Esophagus (tissue), 2 donors: ENCODE results near the gene MAML2. TPM values are rescaled to one million over a fixed set of nuclear protein-coding genes. Genes with fewer than 3 reads are reported as not detected.

Experiments used
- H3K27ac ChIP-seq, 2 donors: one replicate each; pipeline ENCODE4 v1.5.1; 2013; ENCODE audit warnings: low read depth in 2 of 2, mild to moderate bottlenecking in 2 of 2, inconsistent platforms in 1 of 2, low read length in 1 of 2, moderate library complexity in 1 of 2
- H3K27me3 ChIP-seq, 2 donors: one replicate each; pipeline ENCODE4 v1.6.1; 2013; ENCODE audit warnings: low read length in 2 of 2, control low read depth in 1 of 2, mild to moderate bottlenecking in 1 of 2; ENCODE audit not compliant: insufficient read depth in 2 of 2, control insufficient read depth in 1 of 2
- H3K36me3 ChIP-seq, 2 donors: one replicate each; pipeline ENCODE4 v1.6.1; 2013; ENCODE audit warnings: low read length in 1 of 2; ENCODE audit not compliant: control insufficient read depth in 2 of 2, insufficient read depth in 2 of 2
- H3K4me1 ChIP-seq, 2 donors: one replicate each; pipeline ENCODE4 v1.6.1; 2013; ENCODE audit warnings: low read length in 1 of 2; ENCODE audit not compliant: control insufficient read depth in 2 of 2, insufficient read depth in 2 of 2
- H3K4me3 ChIP-seq, 2 donors: one replicate each; pipeline ENCODE4 v1.5.1; 2013; ENCODE audit warnings: low read length in 2 of 2, mild to moderate bottlenecking in 2 of 2, low read depth in 1 of 2, moderate library complexity in 1 of 2
- H3K9me3 ChIP-seq, 2 donors: one replicate each; pipeline ENCODE4 v1.6.1; 2013; ENCODE audit warnings: mild to moderate bottlenecking in 2 of 2, low read depth in 1 of 2, low read length in 1 of 2, moderate library complexity in 1 of 2; ENCODE audit not compliant: control insufficient read depth in 2 of 2, insufficient read depth in 1 of 2
- WGBS, 2 donors: extraction: QIAGEN DNeasy Blood & Tissue Kit; methylation state at CpG; one replicate each; pipeline ENCODE4 v1.1.7; 2013; 5-methylcytosine and 5-hydroxymethylcytosine counted together
- polyA plus RNA-seq, 2 donors: library from polyadenylated mRNA; stranded (reverse); fragments of 200-250 nt; gene quantifications; one replicate each; pipeline ENCODE4 v1.2.3, GENCODE V29; 2013
- donor health status: healthy with polysubstance abuse.
- donor health status: Bipolar disorder and iron deficiency.

The MAML2 gene
- polyA plus RNA-seq, 2 donors = 1.9 to 2.0 TPM

DNA sequence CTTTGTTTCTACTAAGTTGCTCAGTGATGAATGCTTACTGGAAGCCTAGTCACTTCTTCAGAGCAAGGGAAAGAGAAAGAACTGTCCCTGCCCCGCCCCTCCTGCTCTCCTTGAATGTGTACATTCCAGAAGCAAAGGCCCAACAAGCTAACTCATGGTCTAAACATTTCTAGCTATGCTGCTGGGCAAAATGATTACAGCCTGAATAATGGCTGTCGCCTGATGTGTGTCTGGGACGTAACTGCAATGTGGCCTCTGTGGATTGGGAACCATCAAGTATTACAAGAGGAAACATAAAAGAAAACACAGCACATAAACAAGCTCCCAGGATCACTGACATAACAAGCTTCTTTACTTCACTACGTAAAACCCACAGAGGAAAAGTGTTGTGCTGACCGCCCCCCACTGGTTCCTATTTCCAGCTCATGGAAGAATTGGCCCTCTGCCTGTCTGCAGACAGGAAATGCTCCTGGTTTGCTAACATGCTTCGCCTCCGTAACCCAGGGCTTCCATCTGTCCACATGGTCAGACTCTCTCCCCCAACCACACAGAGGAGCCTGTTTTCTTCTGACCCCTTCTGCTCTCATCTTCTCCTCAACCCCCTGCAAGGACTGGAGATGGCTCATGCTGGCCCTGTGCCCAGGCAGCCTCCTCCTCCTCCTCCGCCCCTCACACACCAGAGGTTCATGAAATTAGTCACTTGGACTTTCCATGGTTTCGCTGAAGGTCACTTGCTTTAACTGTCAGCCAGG is 187.2 kb downstream of the MAML2 start:
- 50 to 56% methylated on average over 9 of the region's 9 CpGs for WGBS, 2 donors
- no peak overlapping the region for H3K4me3 ChIP-seq
- H3K27ac ChIP-seq = peak overlapping the region; percentile 83 to 84
- H3K9me3 ChIP-seq = no peaks in the 10 kb centered on the region
- no peaks in the 10 kb centered on the region for H3K27me3 ChIP-seq
- no peaks in the 10 kb centered on the region for H3K36me3 ChIP-seq
- H3K4me1 ChIP-seq = peaks cover 3 to 6% of the 10 kb centered on the region in 2 donors

DNA sequence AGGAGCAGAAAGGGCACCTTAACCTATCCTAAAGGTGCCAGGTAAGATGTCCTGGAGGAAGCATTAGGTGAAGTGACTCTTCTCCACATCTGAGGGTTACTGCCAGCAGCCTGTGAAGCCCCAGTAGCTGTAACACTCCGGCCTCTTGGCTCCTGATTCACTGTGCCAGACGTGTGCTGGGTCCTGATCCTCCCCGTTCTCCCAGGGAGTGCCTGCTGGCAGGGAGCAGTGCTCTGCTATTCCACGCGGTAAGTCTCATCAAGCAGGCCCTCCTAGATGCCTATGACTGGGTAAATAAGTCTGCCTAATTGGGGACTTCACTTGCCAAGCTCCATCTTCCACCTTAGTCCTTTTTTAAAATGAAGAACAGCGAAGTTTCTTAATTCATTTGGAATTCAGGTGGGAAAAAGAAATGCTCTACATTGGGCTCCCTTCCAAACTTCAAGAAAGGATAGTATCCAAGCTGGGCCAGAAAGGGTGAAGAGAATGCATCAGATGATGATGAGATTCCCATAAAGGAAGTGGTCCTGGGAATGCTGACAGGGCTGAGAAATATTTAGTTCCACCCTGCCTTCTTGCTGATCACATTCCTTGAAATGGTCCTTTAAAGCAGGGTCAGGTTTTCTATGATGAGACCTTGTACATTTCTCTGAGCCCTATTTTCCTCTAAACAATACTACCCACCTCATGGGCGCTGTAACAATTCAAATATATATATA is 188.0 kb downstream of the MAML2 start:
- H3K27ac ChIP-seq = peak overlapping the region; percentile 71 to 72
- no peaks in the 10 kb centered on the region for H3K9me3 ChIP-seq
- WGBS, 2 donors = 58 to 64% methylated on average over 7 of the region's 7 CpGs
- no peaks in the 10 kb centered on the region for H3K36me3 ChIP-seq
- H3K27me3 ChIP-seq = no peaks in the 10 kb centered on the region
- H3K4me3 ChIP-seq = no peak overlapping the region
- peaks cover 3 to 10% of the 10 kb centered on the region in 2 donors for H3K4me1 ChIP-seq

DNA sequence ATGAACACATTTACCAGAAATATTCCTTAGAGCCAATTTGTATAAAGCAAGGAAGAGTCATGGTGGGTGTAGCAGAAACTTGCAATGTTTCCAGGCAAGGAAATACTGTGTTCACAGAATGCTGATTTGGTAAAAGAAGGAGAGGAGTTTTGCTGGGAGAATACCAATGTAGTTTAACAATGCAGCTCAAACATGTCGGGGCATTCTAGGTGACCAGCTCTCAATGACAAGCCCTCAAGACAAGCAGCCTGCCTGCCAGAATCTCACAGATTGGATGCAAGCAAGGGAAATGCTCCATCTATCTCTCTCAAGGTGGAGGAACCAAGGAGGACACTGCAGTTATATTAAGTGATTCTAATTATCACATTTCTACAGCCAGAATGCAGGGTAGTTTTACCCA is 190.4 kb downstream of the MAML2 start:
- H3K27me3 ChIP-seq = no peaks in the 10 kb centered on the region
- H3K36me3 ChIP-seq = no peaks in the 10 kb centered on the region
- no peak overlapping the region for H3K4me3 ChIP-seq
- WGBS, 2 donors = 47 to 77% methylated on average over 1 of the region's 1 CpG
- peaks cover 3 to 10% of the 10 kb centered on the region in 2 donors for H3K4me1 ChIP-seq
- no peak overlapping the region for H3K27ac ChIP-seq
- no peaks in the 10 kb centered on the region for H3K9me3 ChIP-seq

DNA sequence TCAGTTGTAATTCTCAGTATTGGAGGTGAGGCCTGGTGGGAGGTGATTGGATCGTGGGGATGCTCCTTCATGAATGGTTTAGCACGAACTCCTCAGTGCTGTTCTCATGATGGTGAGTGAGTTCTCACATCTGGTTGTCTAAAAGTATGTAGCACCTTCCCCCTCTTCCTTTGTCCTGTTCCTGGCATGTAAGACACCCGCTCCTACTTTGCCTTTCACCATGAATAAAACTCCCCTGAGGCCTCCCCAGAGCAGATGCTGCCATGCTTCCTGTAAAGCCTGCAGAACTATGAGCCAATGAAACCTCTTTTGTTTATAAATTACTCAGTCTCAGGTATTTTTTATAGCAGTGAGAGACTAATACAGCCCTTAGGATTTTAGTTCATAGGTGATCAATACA is 191.5 kb downstream of the MAML2 start:
- H3K27me3 ChIP-seq = no peaks in the 10 kb centered on the region
- WGBS, 2 donors = 86 to 89% methylated on average over 3 of the region's 3 CpGs
- no peaks in the 10 kb centered on the region for H3K9me3 ChIP-seq
- H3K27ac ChIP-seq = no peak overlapping the region
- H3K4me3 ChIP-seq = no peak overlapping the region
- H3K36me3 ChIP-seq = no peaks in the 10 kb centered on the region
- peaks cover 3 to 10% of the 10 kb centered on the region in 2 donors for H3K4me1 ChIP-seq

DNA sequence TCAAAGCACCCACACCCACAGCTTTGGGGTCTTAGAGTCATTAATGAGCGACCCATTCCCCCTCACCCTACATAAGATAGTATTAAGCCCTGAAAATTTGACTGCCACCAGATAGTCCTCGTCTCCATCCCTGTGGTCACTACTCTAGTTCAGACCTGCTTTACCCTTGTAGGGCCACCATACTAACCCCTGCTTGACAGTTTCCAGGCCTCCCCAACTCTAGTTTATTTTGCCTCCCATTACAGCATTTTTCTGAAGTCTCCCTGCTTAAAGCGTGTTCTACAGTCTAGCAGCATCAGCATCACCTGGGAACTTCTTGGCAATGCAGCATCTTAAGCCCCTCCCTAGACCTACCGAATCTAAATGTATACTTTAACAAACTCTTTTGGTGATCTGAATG is 192.4 kb downstream of the MAML2 start:
- Histone ChIP-seq H3K4me1 (peaks cover 3 to 4% of the 10 kb centered on the region in 2 donors), H3K36me3 (no peaks in the 10 kb centered on the region), H3K4me3 (no peak overlapping the region), H3K27me3 (no peaks in the 10 kb centered on the region), H3K9me3 (no peaks in the 10 kb centered on the region), H3K27ac (no peak overlapping the region)
- 83 to 91% methylated on average over 4 of the region's 4 CpGs for WGBS, 2 donors

DNA sequence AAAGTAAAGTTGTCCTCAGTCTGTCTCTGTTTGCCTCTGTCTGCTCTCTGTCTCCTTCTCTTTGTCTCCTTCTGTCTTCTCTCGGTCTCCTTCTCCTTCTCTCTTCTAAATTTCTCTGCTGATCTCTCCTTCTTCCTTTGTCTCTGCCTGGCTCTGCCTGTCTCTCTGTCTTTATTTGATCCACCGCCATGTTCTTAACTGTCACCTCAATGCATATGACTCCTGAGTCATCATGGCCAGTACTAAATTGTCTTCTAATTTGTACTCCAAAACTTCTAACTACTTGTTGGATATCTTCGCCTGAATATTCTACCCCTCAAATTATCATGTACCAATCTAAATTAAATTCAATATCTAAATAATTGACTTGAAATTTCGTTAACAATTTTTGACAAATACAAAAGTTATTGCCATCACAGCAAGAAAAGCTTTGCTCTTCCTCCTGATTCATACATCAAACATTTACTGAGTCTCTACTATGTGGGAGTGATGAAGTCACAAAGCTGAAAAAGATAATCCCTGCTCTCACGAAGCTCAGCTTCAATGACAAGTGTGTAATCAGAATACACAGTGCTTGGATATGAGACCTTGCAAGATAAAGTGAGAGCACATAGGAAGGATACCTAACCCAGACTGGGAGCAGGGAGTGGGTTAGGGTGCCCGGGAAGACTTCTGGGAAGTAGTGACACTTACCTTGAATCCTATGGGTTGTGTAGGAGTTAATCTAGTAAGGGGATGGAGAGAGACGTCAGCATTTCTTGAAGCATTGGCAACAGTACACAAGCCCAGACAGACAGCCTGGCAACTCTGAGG is 193.0 kb downstream of the MAML2 start:
- Histone ChIP-seq H3K27ac (no peak overlapping the region), H3K36me3 (no peaks in the 10 kb centered on the region), H3K4me3 (no peak overlapping the region), H3K4me1 (peaks cover 3 to 4% of the 10 kb centered on the region in 2 donors), H3K27me3 (no peaks in the 10 kb centered on the region), H3K9me3 (no peaks in the 10 kb centered on the region)
- WGBS, 2 donors = 70 to 71% methylated on average over 7 of the region's 7 CpGs

DNA sequence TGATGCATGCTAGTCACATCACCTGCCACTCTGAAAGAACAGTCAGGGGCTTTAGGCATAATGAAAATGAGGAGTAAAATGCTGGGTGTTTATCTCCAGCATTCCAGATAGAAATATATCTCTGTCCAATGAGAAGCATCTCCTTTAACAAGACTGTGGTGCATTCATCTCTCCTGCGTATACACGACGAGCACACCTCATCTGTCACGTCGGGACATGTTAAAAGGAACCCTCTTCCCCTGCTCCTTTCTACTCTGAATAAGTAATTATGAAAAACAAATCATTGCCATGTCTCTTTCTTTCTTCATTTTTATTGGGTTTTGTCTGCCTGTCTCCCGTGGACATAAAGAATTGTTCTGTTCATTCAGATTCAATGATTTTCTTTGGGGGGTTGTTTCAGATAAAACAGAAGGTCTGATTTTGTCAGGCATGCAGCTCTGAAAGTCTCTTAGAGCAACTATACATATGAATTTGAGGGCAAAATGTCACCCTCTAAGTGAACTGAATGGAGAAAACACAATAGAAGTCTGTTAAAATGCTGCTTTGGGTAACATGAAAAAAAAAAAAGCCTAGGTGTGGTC is 195.0 kb downstream of the MAML2 start:
- Histone ChIP-seq H3K9me3 (no peaks in the 10 kb centered on the region), H3K4me1 (peaks cover 0 to 4% of the 10 kb centered on the region in 2 donors), H3K4me3 (no peak overlapping the region), H3K36me3 (no peaks in the 10 kb centered on the region), H3K27ac (no peak overlapping the region), H3K27me3 (no peaks in the 10 kb centered on the region)
- 64 to 74% methylated on average over 6 of the region's 6 CpGs for WGBS, 2 donors

DNA sequence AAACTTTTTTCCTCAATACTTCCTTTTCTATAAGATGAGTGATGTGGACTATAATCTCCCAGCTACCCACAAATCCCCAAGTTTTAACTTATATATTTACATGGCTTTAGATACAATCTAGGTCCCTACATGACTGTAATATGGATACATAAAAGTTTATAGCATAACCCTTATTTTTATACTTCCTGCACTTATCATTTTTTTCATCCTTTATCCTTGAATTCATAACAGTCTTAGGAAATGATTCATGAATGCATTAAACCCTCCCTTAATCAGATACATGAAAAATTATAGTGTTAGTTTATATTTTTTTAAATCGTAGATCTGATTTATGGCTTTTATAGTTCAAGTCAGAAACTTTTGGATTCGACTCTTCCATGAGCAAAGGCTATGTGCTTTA is 195.8 kb downstream of the MAML2 start:
- no peaks in the 10 kb centered on the region for H3K9me3 ChIP-seq
- H3K4me1 ChIP-seq = peaks cover 0 to 4% of the 10 kb centered on the region in 2 donors
- WGBS, 2 donors = 83 to 85% methylated on average over 2 of the region's 2 CpGs
- H3K36me3 ChIP-seq = no peaks in the 10 kb centered on the region
- H3K4me3 ChIP-seq = no peak overlapping the region
- H3K27ac ChIP-seq = no peak overlapping the region
- no peaks in the 10 kb centered on the region for H3K27me3 ChIP-seq

DNA sequence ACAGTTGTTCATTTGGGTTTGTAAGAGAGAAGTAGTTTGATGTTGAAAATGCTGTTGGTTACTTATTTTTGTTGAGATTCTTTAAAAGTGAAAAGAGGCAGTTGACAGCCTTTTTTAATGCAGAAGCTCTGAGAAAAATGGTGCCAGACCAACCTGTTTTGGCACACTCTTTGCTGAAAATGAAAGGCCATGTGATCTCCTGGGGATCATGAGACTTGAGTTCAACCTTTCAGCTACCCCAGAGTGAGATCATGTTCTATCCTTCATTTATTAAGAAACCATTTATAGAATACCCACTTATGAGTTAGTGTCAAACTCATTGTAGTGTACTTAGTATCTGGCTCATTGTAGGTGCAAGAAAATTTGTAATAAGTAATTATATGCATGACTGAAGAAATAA is 196.2 kb downstream of the MAML2 start:
- H3K4me1 ChIP-seq = peaks cover 0 to 4% of the 10 kb centered on the region in 2 donors
- H3K9me3 ChIP-seq = no peaks in the 10 kb centered on the region
- no peaks in the 10 kb centered on the region for H3K27me3 ChIP-seq
- no peak overlapping the region for H3K27ac ChIP-seq
- no peak overlapping the region for H3K4me3 ChIP-seq
- H3K36me3 ChIP-seq = no peaks in the 10 kb centered on the region
